Tibial artery (tissue), 4 donors: ENCODE data around the gene SCUBE1.

ENCODE experiments used
- DNase-seq, 2 donors: peaks; one replicate each; pipeline ENCODE4 v3.0.0-alpha.2; 2019
- H3K27ac ChIP-seq, 2 donors: fragments of 200-600 bp; sonication (generic) in 1 of 2; 1 replicate in 1 of 2; 2 replicates in 1 of 2; pipeline ENCODE4 v1.5.1; 2018 to 2019; ENCODE audit warnings: mild to moderate bottlenecking in 1 of 2
- H3K27me3 ChIP-seq, 2 donors: fragments of 200-600 bp; sonication (generic) in 1 of 2; one replicate each; pipeline versions ENCODE4 v1.5.1 to v1.6.0; 2016 to 2019
- H3K36me3 ChIP-seq, 3 donors: fragments of 200-600 bp; sonication (generic) in 2 of 3; one replicate each; pipeline ENCODE4 v1.5.1; 2016 to 2019; ENCODE audit warnings: mild to moderate bottlenecking in 2 of 3
- H3K4me1 ChIP-seq, 4 donors: fragments of 200-600 bp; sonication (generic) in 2 of 4; 1 replicate in 3 of 4; 2 replicates in 1 of 4; pipeline ENCODE4 v1.5.1; 2016 to 2019
- H3K4me3 ChIP-seq, 2 donors: fragments of 200-600 bp; sonication (generic) in 1 of 2; 1 replicate in 1 of 2; 2 replicates in 1 of 2; pipeline ENCODE4 v1.5.1; 2018 to 2019; ENCODE audit warnings: mild to moderate bottlenecking in 2 of 2
- H3K9me3 ChIP-seq, 3 donors: fragments of 200-600 bp; sonication (generic) in 1 of 3; one replicate each; pipeline ENCODE4 v1.5.1; 2016 to 2019
- intact Hi-C: fragments of 100-400 bp; cut with DNase I; formaldehyde crosslinking; loops from one replicate; pipeline ENCODE4 v1.15.0; 2023; ENCODE audit warnings: low total_unique reads
- TF ChIP-seq, protein P1 (sequence below), 2 experiments: fragments of 200-600 bp in 1 of 2; fragments of 450-650 bp in 1 of 2; IDR thresholded peaks; one replicate each; pipeline ENCODE4 v1.5.1; 2017 to 2019; ENCODE audit warnings: antibody characterized with exemption in 2 of 2, mild to moderate bottlenecking in 1 of 2, moderate library complexity in 1 of 2

The SCUBE1 gene

DNA sequence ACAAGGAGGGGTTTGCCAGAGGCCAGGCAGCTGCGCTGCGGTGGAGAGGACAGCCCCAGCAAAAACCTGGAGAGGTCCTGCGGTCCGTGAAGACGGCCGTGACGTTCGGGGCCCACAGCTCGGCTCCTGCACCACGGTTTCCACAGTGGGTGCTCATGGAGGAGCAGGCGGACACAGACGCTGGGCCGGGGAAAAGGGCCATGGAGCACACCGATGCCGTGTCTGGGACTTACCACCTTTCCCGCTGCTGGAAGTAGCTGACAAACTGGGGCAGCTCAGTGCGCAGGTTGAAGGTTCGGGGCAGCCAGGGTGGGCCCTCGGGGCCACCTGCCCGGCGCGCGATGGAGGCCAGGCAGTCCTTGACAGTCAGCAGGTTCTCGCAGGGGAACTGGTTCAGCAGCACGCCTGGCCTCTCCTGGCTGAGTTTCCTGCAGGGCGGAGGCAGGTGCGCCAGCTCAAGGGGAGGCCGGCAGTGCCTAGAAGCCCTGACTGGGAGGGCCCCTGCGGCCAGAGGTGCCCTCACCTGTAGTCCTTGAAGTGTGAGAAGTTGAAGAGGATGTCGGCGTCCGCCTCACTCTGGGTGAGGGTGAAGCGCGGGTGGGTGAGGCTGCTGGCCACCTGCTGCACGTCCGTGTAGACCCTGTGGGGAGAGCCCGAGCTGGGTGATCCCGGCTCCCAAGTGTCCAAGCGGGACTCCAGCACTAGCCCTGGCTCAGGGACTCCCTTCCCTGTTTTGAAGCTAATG is 169.0 kb downstream of the SCUBE1 start:
- no peak overlapping the region for H3K27ac ChIP-seq
- DNase-seq: no peak
- no peaks in the 10 kb centered on the region for H3K4me1 ChIP-seq
- intact Hi-C loops: no loop called here
- H3K9me3 ChIP-seq: no peaks in the 10 kb centered on the region
- no peak overlapping the region for H3K4me3 ChIP-seq
- H3K27me3 ChIP-seq: no peaks in the 10 kb centered on the region
- H3K36me3 ChIP-seq: peaks cover 47 to 98% (median 70%) of the 10 kb centered on the region in 3 donors
- TF ChIP-seq, protein P1, sequence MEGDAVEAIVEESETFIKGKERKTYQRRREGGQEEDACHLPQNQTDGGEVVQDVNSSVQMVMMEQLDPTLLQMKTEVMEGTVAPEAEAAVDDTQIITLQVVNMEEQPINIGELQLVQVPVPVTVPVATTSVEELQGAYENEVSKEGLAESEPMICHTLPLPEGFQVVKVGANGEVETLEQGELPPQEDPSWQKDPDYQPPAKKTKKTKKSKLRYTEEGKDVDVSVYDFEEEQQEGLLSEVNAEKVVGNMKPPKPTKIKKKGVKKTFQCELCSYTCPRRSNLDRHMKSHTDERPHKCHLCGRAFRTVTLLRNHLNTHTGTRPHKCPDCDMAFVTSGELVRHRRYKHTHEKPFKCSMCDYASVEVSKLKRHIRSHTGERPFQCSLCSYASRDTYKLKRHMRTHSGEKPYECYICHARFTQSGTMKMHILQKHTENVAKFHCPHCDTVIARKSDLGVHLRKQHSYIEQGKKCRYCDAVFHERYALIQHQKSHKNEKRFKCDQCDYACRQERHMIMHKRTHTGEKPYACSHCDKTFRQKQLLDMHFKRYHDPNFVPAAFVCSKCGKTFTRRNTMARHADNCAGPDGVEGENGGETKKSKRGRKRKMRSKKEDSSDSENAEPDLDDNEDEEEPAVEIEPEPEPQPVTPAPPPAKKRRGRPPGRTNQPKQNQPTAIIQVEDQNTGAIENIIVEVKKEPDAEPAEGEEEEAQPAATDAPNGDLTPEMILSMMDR (IDR thresholded peaks at IDR 0.05): no peak

DNA sequence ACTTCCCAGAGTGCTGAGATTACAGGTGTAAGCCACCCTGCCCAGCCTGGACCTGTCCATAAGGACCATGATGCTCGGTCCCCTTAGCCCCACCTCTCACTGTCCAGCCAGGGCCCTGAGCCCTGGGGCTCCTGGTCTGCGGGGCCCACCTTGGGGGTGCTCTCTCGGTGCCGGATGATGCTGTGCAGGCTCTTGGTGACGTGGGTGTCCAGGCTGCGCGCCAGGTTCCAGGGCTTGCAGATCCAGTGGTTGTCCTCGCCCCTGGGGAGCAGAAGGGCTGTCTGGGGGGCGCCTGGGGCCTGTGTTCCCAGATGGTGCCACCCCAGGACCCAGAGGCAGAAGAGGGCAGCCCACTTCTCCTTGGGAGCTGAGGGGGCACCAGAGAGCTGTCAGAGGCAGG is 169.6 kb downstream of the SCUBE1 start:
- intact Hi-C loops: no loop called here
- Histone ChIP-seq H3K36me3 (peaks cover 42 to 98% (median 67%) of the 10 kb centered on the region in 3 donors), H3K4me3 (no peak overlapping the region), H3K27me3 (no peaks in the 10 kb centered on the region), H3K9me3 (no peaks in the 10 kb centered on the region), H3K4me1 (peaks cover 0 to 5% (median 3%) of the 10 kb centered on the region in 4 donors), H3K27ac (no peak overlapping the region)
- TF ChIP-seq, protein P1 (IDR thresholded peaks at IDR 0.05): no peak
- DNase-seq: no peak

DNA sequence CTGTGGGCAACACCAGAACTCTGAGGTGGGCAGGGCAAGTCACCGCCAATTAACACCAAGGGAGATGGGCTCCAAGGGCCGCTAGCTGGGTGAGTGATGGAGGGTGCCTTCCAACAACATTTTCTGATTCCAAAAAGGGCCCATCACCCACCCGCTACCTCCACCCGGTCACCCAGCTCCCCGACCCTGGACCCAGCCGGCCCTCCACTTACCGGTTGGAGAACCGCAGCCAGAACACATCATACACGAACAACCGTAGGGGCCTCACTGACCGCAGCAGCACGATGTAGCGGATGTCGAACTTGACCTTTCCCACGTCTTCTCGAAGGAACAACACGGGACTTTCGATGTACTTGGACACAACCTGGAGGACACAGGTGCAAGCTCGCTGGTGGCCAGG is 171.0 kb downstream of the SCUBE1 start:
- no peak overlapping the region for H3K4me3 ChIP-seq
- intact Hi-C loops: no loop called here
- no peak for DNase-seq

DNA sequence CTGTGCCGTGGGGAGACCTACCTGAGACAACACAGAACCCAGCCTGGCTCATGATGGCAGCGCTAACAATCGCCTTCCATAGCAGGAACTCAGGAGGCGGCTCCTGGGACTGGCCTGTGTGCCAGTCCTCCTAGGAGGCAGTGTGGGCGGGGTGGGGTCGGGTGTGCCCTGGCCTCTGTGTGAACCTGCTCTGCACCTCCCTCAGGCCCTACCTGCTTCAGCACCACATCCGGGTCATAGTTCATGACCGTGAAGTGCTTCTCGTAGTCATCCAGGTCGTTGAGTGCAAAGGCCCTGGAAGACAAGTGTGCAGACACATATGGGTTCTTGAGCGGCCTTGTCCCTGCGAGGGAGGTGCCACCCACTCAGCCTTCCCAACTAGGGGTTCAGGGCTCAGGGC is 171.6 kb downstream of the SCUBE1 start:
- Histone ChIP-seq H3K4me1 (peaks cover 0 to 7% (median 5%) of the 10 kb centered on the region in 4 donors), H3K9me3 (no peaks in the 10 kb centered on the region), H3K4me3 (no peak overlapping the region), H3K27me3 (no peaks in the 10 kb centered on the region), H3K36me3 (peaks cover 42 to 99% (median 73%) of the 10 kb centered on the region in 3 donors), H3K27ac (no peak overlapping the region)
- TF ChIP-seq, protein P1 (IDR thresholded peaks at IDR 0.05): no peak
- DNase-seq: no peak
- intact Hi-C loops: no loop called here

More for the DNA sequence above, 171.0 kb downstream of the SCUBE1 start:
- Histone ChIP-seq H3K36me3 (peaks cover 42 to 99% (median 70%) of the 10 kb centered on the region in 3 donors), H3K4me1 (peaks cover 0 to 7% (median 5%) of the 10 kb centered on the region in 4 donors), H3K27me3 (no peaks in the 10 kb centered on the region), H3K27ac (no peak overlapping the region), H3K9me3 (no peaks in the 10 kb centered on the region)
- TF ChIP-seq, protein P1 (IDR thresholded peaks at IDR 0.05): no peak

DNA sequence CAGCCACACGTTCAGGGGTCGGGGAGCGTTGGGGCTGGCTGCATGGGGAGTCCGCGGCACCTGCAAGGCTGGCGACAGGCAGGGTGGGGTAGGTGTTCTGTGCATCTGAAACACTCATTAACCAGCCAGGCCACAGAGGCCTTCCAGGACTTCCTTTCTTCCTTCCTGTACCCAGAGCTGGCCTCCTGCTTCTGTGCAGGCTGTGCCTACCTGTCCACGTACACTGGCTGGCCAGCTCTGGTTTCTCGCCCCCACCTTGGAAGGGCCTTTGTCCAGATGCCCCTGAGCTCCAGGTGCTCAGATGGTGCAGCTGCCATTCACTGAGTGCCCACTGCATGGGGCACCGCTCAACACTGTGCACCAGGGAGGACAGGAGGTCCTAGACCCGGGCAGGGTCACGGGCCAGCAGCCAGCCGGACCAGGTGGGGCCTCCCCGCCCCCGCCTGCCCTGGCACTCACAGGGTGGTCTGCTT is 172.1 kb downstream of the SCUBE1 start:
- intact Hi-C loops: no loop called here
- TF ChIP-seq, protein P1 (IDR thresholded peaks at IDR 0.05): no peak
- H3K36me3 ChIP-seq: peaks cover 42 to 97% (median 73%) of the 10 kb centered on the region in 3 donors
- no peak overlapping the region for H3K4me3 ChIP-seq
- no peaks in the 10 kb centered on the region for H3K9me3 ChIP-seq
- peaks cover 0 to 7% (median 5%) of the 10 kb centered on the region in 4 donors for H3K4me1 ChIP-seq
- no peak for DNase-seq
- no peaks in the 10 kb centered on the region for H3K27me3 ChIP-seq
- H3K27ac ChIP-seq: no peak overlapping the region
